RCC 7860 (cell line): ENCODE results near the gene RPL19.
A peak's percentile ranks its signal among the peaks of the same experiment; 100 is the strongest.

ENCODE experiments used
- DNase-seq: peaks from one replicate; pipeline ENCODE4 v3.0.0-alpha.2; 2015; ENCODE audit warnings: low spot score
- FAIRE-seq: peaks from 2 replicates; lab custom pipeline; 2012; peaks lifted over from hg19 to GRCh38; lab: Jason Lieb, UNC

The RPL19 gene

DNA sequence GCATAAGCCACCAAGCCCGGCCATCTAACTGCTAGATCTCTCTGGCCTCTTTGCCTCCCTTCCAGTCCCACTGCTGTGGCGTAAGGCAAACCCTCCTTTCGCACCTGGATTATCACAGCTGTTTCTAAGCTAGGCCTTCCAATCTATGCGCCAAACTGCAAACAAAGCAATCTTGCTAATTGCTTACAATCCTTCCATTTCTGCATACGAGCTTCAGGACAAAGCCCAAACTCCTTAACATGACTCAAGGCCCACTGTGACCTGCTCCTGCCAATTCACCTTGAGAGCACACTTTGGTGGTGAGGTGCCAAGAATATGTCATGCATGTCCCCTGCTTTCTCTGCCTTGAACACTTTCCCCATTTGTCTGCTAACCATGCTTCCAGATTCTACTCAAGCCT is 28.1 kb upstream of the RPL19 start:
- no peak for DNase-seq
- FAIRE-seq: no peak

GRCh38 chr17:39173080-39173479 is 27.0 kb upstream of the RPL19 start:
- DNase-seq (no peak), FAIRE-seq (no peak)

GRCh38 chr17:39173526-39174274 is 26.4 kb upstream of the RPL19 start:
- DNase-seq: no peak
- FAIRE-seq: no peak

DNA sequence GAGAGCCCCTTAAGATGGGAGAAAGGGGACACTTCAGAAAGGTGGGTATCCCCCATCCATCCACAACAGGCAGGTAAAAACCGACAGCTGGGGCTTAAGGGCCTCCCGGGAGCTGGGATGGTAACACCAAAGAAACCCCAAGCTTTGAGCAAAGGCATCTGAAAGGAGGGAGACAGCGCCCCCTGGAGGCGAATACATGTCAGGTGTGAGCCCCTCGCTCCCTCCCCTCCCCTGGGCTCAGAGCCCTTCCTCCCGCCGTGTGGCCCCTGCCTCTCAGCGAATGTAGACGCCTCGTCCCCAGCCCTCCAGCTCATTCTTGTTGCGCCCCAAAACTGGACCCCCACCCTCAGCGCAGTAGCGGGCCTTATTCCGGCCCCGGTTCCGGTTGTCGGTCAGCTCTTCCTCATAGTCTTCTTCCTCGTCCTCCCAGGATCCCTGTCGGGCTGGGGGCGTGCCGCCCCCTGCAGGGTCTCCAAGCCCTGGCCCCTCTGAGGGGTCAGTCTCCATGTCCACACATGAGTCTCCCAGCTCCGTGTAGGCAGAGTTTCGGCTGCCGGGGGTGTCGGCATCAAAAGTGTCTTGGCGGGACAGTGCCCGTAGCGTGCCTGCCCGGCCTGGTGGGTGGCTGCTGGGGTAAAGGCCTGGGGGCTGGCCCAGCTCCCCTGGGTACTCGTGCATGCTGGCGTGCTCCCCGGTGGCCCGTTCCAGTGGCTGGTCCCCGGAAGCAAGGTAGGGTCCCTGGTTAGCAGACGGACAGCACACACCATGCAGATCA is 25.0 kb upstream of the RPL19 start:
- DNase-seq: no peak
- FAIRE-seq: no peak

GRCh38 chr17:39175695-39176093 is 24.4 kb upstream of the RPL19 start:
- FAIRE-seq: no peak
- no peak for DNase-seq

DNA sequence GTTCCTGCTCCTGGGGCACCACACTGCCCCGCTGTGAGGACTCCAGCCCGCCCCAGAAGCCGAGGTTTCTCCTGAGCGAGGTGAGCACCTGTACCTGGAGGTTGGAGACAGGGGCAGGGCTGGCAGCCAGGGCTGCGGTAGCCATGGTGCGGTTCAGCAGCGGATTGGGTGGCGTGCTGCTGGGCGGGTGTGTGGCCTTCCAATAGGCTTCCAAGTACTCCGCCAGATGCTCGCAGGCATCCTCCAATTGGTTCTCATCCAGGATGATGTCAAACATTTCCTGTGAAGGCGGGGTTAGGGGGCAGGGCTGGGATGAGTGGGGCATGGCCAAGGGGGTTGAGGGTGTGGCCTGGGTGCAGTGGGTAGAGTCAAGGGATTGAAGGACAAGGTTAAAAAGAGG is 22.8 kb upstream of the RPL19 start:
- FAIRE-seq (no peak), DNase-seq (no peak)

- DNase-seq (no peak), FAIRE-seq (no peak)
Measured at GRCh38 chr17:39178536-39178935, 21.5 kb upstream of the RPL19 start.

DNA sequence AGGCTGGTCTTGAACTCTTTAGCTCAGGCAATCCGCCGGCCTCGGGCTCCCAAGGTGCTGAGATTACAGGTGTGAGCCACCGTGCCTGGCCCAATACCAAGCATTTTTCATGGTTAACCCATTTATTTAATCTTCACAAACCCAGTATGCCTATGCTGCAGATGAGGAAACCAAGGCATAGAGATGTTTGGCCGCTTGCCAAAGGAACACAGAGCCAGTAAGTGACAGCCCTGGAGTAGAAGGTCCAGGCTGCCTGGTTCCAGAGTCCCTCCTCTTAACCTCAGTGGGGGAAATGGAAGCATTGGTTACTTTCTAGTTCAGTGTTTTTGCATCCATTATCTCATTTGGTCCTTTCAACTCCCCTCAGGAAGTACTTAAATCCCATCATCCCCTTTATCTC is 18.8 kb upstream of the RPL19 start:
- DNase-seq: no peak
- no peak for FAIRE-seq

GRCh38 chr17:39183045-39183444 is 17.0 kb upstream of the RPL19 start:
- FAIRE-seq (no peak), DNase-seq (no peak)

DNA sequence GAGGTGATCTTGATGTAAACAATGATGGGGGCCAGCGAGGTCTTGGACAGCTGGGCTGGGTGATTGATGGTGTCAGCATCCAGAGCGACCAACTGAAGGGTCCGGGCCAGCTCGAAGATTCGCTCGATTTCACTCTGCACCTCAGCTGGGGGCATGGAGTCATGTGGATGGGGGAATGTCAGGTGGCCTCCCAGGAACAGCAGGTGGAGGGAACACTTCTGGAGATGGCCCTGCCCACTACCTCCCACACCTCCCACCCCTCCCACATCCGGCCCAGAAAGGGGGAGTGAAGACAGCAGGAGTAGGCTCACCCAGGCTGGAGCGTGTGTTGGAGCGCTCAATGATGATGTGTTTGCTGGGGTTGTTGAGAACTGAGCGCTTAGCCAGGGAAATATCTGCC is 16.4 kb upstream of the RPL19 start:
- no peak for FAIRE-seq

DNA sequence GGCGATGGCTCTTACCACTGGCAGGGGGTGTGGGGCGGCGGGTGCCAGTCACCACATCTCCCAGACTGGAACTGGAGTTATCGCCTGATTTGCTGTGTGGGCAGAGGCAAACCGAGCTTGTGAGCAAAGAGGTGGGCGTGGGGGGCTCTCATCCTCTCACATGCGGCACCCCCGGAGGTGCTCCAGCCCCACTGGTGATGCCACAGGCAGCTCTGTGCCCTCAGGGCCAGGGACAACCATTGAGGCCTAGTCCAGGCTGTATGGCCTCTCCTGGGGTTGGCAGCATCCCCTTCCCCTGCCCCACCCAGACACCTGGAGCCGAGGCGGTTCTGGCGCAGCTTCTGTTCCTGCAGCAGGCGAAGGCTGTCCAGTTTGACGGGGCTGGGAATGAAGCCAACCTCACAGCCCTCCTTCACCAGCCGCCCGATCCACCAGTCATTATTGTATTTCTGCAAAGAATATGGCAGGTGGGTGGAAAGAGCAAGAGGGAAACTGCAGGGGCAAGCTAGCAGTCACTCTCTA is 13.5 kb upstream of the RPL19 start:
- no peak for FAIRE-seq

More for the DNA sequence above, 16.4 kb upstream of the RPL19 start:
- DNase-seq: no peak

GRCh38 chr17:39187152-39187830 is 12.8 kb upstream of the RPL19 start:
- peak; percentile 19 for DNase-seq
- FAIRE-seq: no peak

More for the DNA sequence above, 13.5 kb upstream of the RPL19 start:
- DNase-seq: no peak

GRCh38 chr17:39191750-39192510 is 8.2 kb upstream of the RPL19 start:
- FAIRE-seq (no peak), DNase-seq (no peak)

GRCh38 chr17:39192901-39193300 is 7.2 kb upstream of the RPL19 start:
- FAIRE-seq: no peak
- no peak for DNase-seq

GRCh38 chr17:39193346-39193745 is 6.7 kb upstream of the RPL19 start:
- no peak for DNase-seq
- FAIRE-seq: no peak

DNA sequence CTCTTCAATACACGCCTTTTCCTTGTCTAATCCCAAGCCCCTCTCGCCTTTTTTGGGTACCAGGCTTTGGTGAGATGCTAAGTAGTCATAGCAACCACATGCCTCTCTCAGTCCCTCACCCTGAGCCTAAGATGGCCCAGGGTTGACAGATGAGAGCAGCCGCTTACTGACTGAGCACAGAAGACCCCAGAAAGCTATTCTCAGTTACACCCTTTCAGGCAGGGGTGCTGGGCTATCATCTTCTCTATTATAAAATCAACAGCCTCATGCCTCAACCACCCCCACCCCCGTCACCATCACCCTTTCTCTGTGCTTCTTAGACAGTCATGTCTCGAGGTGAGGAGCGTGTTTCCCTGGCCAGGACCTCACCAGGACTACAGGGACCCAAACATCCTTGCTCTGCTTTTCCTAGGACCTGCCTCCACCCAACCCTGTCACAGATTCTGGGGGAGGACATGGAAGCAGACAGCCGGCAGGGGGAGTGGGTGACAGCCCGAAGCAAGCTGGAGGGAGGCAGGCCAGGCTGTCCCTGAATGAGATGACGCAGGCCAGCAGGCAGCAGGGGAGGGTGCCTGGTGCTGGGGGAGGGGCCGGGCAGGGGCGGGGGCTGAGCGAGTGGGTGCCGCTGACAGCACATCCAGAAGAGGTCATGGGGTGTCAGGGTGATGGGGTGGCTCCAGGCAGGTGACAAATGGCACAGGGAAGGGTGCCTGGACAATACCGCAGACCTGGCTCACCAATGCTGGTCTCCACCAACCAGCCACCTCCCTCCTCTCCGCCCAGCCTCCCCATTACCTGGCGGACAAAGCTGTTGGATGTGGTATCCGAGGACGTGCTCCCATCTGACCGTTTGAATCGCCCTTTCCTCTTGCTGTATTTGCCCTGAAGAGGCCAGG is 5.7 kb upstream of the RPL19 start:
- FAIRE-seq: no peak
- DNase-seq: no peak

GRCh38 chr17:39194985-39195524 is 5.0 kb upstream of the RPL19 start:
- DNase-seq (no peak), FAIRE-seq (no peak)

DNA sequence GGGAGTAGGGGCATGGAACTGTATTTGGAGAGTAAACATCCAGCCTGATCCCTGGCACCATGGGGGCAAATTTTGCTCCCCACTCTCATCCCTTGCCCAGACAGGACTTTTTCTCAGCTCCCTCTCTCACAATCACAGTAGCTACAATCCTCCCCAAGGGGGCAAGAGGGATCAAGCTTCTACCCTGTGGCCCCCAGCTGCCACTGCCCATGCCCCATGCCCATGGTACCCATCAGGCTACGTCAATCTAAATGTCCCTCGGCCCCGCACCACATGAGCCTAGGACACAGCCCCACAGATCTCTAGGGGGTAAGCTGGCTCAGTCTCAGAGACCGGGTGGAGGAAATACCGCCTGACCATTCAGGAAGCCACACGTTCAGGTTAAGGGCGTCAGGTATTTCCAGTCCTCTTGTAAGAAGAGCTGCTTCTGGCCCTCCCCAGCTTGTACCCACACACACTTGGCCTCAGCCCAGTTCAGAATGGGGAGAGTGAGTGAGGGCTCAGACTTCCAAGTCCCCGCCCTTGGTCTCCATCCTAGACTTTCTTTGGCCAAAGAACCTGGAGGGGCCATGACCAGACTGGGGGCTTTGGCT is 4.4 kb upstream of the RPL19 start:
- DNase-seq: no peak
- FAIRE-seq: no peak

- DNase-seq (no peak), FAIRE-seq (no peak)
Measured at GRCh38 chr17:39196241-39196807, 3.8 kb upstream of the RPL19 start.
